ENCODE data around the gene OSBPL2.

DNA sequence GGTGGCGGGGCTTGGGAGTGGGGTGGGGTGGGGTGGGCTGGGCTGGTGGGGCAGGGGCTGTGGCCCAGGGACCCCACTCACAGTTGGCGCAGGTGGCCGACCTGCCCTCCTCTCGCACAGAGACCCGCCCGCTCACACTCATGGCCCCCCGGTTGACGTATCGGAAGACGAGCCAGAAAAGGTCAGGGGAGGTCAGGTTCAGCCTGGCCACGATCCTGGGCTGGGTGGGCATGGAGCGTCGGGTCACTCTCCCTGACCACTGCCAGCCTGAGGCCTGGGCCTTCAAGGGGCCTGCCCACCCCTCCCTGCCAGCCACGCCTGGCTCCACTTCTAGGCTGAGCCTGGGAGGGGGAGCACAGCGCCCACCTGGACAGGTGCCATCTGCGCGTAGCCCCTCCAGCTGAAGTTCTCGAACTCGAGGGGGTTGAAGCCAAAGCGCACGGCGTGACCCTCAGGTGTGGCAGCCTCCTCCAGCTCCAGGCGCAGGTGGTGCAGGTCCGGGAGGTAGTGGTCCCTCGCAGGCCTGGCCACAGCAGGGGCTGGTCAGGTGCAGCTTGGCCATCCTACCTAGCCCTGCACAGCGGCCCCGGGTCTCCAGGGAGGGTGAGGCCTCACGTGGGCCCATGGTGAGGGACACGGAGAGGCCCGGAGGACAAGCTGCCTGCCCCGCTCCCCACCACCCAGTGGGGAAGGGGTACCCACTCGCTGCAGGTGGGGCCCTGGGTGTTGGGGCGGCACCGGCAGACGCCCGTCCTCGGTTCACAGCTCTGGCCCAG lies 95.7 kb downstream of the OSBPL2 start:
- TF ChIP-seq CTCF (IDR thresholded peaks at IDR 0.05): no peak
- no peak for TF ChIP-seq EP300 (IDR thresholded peaks at IDR 0.05)
- TF ChIP-seq POLR2A (IDR thresholded peaks at IDR 0.05): no peak
